GM23338 (cell line): ENCODE measurements around the gene GLS. TPM values are rescaled to one million over a fixed set of nuclear protein-coding genes. Genes with fewer than 3 reads are reported as not detected.
A peak's percentile ranks its signal among the peaks of the same experiment; 100 is the strongest.

Experiments
- ATAC-seq: fragments of 200-7000 bp; cut with Tn5 transposase; 3 replicates; pipeline ENCODE4 v1.9.1; 2020
- DNase-seq: peaks from one replicate; pipeline ENCODE4 v3.0.0-alpha.2; 2015; ENCODE audit warnings: low spot score
- H2AFZ ChIP-seq: fragments of 200-600 bp; sonication (generic); 2 replicates; pipeline ENCODE4 v1.8.0; 2016; ENCODE audit warnings: antibody characterized with exemption, mild to moderate bottlenecking, moderate library complexity
- H3F3A ChIP-seq: fragments of 200-600 bp; sonication (generic); replicated peaks from 2 replicates; pipeline ENCODE4 v1.8.0; 2017; ENCODE audit warnings: antibody characterized with exemption, mixed run types, low read depth
- H3K27ac ChIP-seq: fragments of 200-600 bp; sonication (generic); 2 replicates; pipeline ENCODE4 v1.6.1; 2016; ENCODE audit warnings: low read depth
- H3K27me3 ChIP-seq: fragments of 200-600 bp; sonication (generic); 2 replicates; pipeline ENCODE4 v1.8.0; 2016; ENCODE audit warnings: mild to moderate bottlenecking, mixed run types, moderate library complexity; ENCODE audit not compliant: insufficient read depth
- H3K36me3 ChIP-seq: fragments of 200-600 bp; sonication (generic); 2 replicates; pipeline ENCODE4 v1.8.0; 2016; ENCODE audit warnings: mild to moderate bottlenecking; ENCODE audit not compliant: insufficient read depth
- H3K4me1 ChIP-seq: fragments of 200-600 bp; sonication (generic); 2 replicates; pipeline ENCODE4 v1.8.0; 2016; ENCODE audit warnings: mild to moderate bottlenecking, moderate library complexity; ENCODE audit not compliant: insufficient read depth
- H3K4me2 ChIP-seq: fragments of 200-600 bp; sonication (generic); 2 replicates; pipeline ENCODE4 v1.7.1; 2017; ENCODE audit warnings: mixed run types
- H3K4me3 ChIP-seq: fragments of 200-600 bp; sonication (generic); 2 replicates; pipeline ENCODE4 v1.6.1; 2016; ENCODE audit warnings: mixed run types
- H3K79me2 ChIP-seq: fragments of 200-600 bp; sonication (generic); replicated peaks from 2 replicates; pipeline ENCODE4 v1.8.0; 2017; ENCODE audit warnings: mild to moderate bottlenecking; ENCODE audit not compliant: insufficient read depth
- H3K9me2 ChIP-seq: fragments of 200-600 bp; sonication (generic); 2 replicates; pipeline ENCODE4 v1.8.0; 2017; ENCODE audit not compliant: insufficient read depth
- H4K20me1 ChIP-seq: fragments of 200-600 bp; sonication (generic); replicated peaks from 2 replicates; pipeline ENCODE4 v1.8.0; 2017; ENCODE audit warnings: mild to moderate bottlenecking; ENCODE audit not compliant: insufficient read depth
- H3K27ac Mint-ChIP-seq: 2 replicates; pipeline ENCODE4 v1.8.0; 2020; ENCODE audit warnings: inconsistent platforms, mild to moderate bottlenecking, moderate library complexity, mixed read lengths
- H3K27me3 Mint-ChIP-seq: 3 replicates; pipeline ENCODE4 v1.8.0; 2022; ENCODE audit warnings: low read depth, mild to moderate bottlenecking, moderate library complexity, mixed read lengths, inconsistent platforms; ENCODE audit not compliant: insufficient read depth, poor library complexity
- H3K36me3 Mint-ChIP-seq: 3 replicates; pipeline ENCODE4 v1.8.0; 2021; ENCODE audit warnings: low read depth, mild to moderate bottlenecking, inconsistent platforms, moderate library complexity, mixed read lengths
- H3K4me1 Mint-ChIP-seq: 3 replicates; pipeline ENCODE4 v1.8.0; 2020; ENCODE audit warnings: mild to moderate bottlenecking, inconsistent platforms, mixed read lengths
- H3K4me3 Mint-ChIP-seq: 3 replicates; pipeline ENCODE4 v1.8.0; 2021; ENCODE audit warnings: moderate library complexity, mild to moderate bottlenecking, inconsistent platforms, mixed read lengths
- H3K9me3 Mint-ChIP-seq: 3 replicates; pipeline ENCODE4 v1.8.0; 2020; ENCODE audit warnings: moderate library complexity, mild to moderate bottlenecking, inconsistent platforms, mixed read lengths
- CREB1 ChIP-seq: fragments of 250-450 bp; sonication (Bioruptor Pico); IDR thresholded peaks from 2 replicates; pipeline ENCODE4 v1.5.0; 2020; ENCODE audit warnings: low read depth, mild to moderate bottlenecking, moderate library complexity
- CTCF ChIP-seq, 2 experiments: fragments of 200-600 bp in 1 of 2; sonication (generic) in 1 of 2; conservative IDR thresholded peaks; 2 replicates each; pipeline versions ENCODE4 v1.5.1 to v1.6.1; 2016 to 2017; ENCODE audit warnings: antibody characterized with exemption in 2 of 2, low read depth in 2 of 2, mild to moderate bottlenecking in 2 of 2, moderate library complexity in 1 of 2
- EZH2 ChIP-seq: fragments of 200-600 bp; sonication (generic); IDR thresholded peaks from one replicate; pipeline ENCODE4 v1.8.0; 2017; ENCODE audit warnings: antibody characterized with exemption, mild to moderate bottlenecking, low read depth; ENCODE audit not compliant: unreplicated experiment
- NANOG ChIP-seq: IDR thresholded peaks from 2 replicates; pipeline ENCODE4 v1.6.1; 2016; ENCODE audit warnings: antibody characterized with exemption, borderline replicate concordance
- POLR2AphosphoS5 ChIP-seq: IDR thresholded peaks from 2 replicates; pipeline ENCODE4 v1.6.1; 2016; ENCODE audit warnings: antibody characterized with exemption, low read depth
- REST ChIP-seq: IDR thresholded peaks from one replicate; pipeline ENCODE4 v1.6.1; 2018; ENCODE audit warnings: antibody characterized with exemption; ENCODE audit not compliant: unreplicated experiment
- STAT1 ChIP-seq: IDR thresholded peaks from one replicate; pipeline ENCODE4 v1.6.1; 2016; ENCODE audit warnings: antibody characterized with exemption; ENCODE audit not compliant: unreplicated experiment
- ZNF114 ChIP-seq: fragments of 250-450 bp; sonication (Bioruptor Pico); IDR thresholded peaks from 2 replicates; pipeline ENCODE4 v1.5.0; 2020; ENCODE audit warnings: mild to moderate bottlenecking, moderate library complexity
- ZNF331 ChIP-seq: fragments of 250-450 bp; sonication (Bioruptor Pico); IDR thresholded peaks from 2 replicates; pipeline ENCODE4 v1.5.0; 2020; ENCODE audit warnings: low read depth, mild to moderate bottlenecking, moderate library complexity
- polyA plus RNA-seq: library from polyadenylated mRNA; unstranded; fragments of >200 nt; fragmentation: Nextera tagmentation; extraction: Ambion mirVana; gene quantifications from 2 replicates; pipeline ENCODE4 v1.2.1, GENCODE V29; 2016
- total RNA-seq: library from RNA; depleted of rRNA; stranded (reverse); fragments of >200 nt; shearing (Covaris generic); gene quantifications from 2 replicates; pipeline ENCODE4 v1.2.3, GENCODE V29; 2014

The GLS gene
- total and polyA plus RNA-seq, 2 experiments from 2014 or later: 38.1 to 172 TPM

- TF ChIP-seq NANOG (no peak), CREB1 (CRISPR knock-in tag) (no peak), ZNF331 (CRISPR knock-in tag) (no peak), ZNF114 (CRISPR knock-in tag) (no peak)
- Histone ChIP-seq H3K9me2 (no peaks in the 10 kb centered on the region), H2AFZ (no peak overlapping the region), H3K36me3 (no peaks in the 10 kb centered on the region), H3K4me3 (no peak overlapping the region), H3K27me3 (no peaks in the 10 kb centered on the region), H3K27ac (no peak overlapping the region), H3K79me2 (no peaks in the 10 kb centered on the region), H4K20me1 (no peaks in the 10 kb centered on the region), H3K4me1 (peaks cover 34% of the 10 kb centered on the region), H3F3A (peaks cover 6% of the 10 kb centered on the region; the same call in 1 of the 2 replicates), H3K4me2 (peak overlapping the region; percentile 56; the same call in 1 of the 2 replicates)
- peaks cover 54% of the 10 kb centered on the region for H3K4me1 Mint-ChIP-seq
- H3K36me3 Mint-ChIP-seq: peaks cover 12% of the 10 kb centered on the region; the same call in 1 of the 3 replicates
- ATAC-seq: no peak
- H3K27me3 Mint-ChIP-seq: peaks cover 6% of the 10 kb centered on the region
- no peak overlapping the region for H3K4me3 Mint-ChIP-seq
- peaks cover 9% of the 10 kb centered on the region; the same call in 2 of the 3 replicates for H3K9me3 Mint-ChIP-seq
- no peak overlapping the region for H3K27ac Mint-ChIP-seq
- DNase-seq: no peak
Observed at GRCh38 chr2:190858817-190859216, 21.8 kb upstream of the GLS start.

GRCh38 chr2:190859347-190860297, 21.0 kb upstream of the GLS start:
- peaks cover 6% of the 10 kb centered on the region; the same call in 1 of the 2 replicates for H3F3A ChIP-seq
- Mint-ChIP-seq H3K9me3 (peaks cover 9% of the 10 kb centered on the region; the same call in 2 of the 3 replicates), H3K4me1 (peaks cover 54% of the 10 kb centered on the region), H3K27me3 (peaks cover 6% of the 10 kb centered on the region), H3K4me3 (peak overlapping the region; percentile 13; the same call in 2 of the 3 replicates), H3K27ac (peak overlapping the region; percentile 77), H3K36me3 (peaks cover 12% of the 10 kb centered on the region; the same call in 1 of the 3 replicates)
- ATAC-seq: peak; percentile 25; the same call in 2 of the 3 replicates
- no peak for TF ChIP-seq NANOG
- no peak for TF ChIP-seq STAT1
- TF ChIP-seq ZNF114 (CRISPR knock-in tag): no peak
- no peak for TF ChIP-seq POLR2AphosphoS5
- no peaks in the 10 kb centered on the region for H3K27me3 ChIP-seq
- no peaks in the 10 kb centered on the region for H3K36me3 ChIP-seq
- peaks cover 34% of the 10 kb centered on the region for H3K4me1 ChIP-seq
- H3K9me2 ChIP-seq: no peaks in the 10 kb centered on the region
- H3K4me3 ChIP-seq: peak overlapping the region; percentile 20; the same call in 1 of the 2 replicates
- no peaks in the 10 kb centered on the region for H3K79me2 ChIP-seq
- no peaks in the 10 kb centered on the region for H4K20me1 ChIP-seq
- peak overlapping the region; percentile 56 for H3K4me2 ChIP-seq
- peak overlapping the region; percentile 87 for H3K27ac ChIP-seq
- no peak overlapping the region for H2AFZ ChIP-seq
- DNase-seq: peak; percentile 30

GRCh38 chr2:190860985-190861680, 19.5 kb upstream of the GLS start:
- peak overlapping the region; percentile 35 for H3K4me3 Mint-ChIP-seq
- H3K27ac Mint-ChIP-seq: peak overlapping the region; percentile 95
- Histone ChIP-seq H3K4me3 (peak overlapping the region; percentile 20), H3K27me3 (no peaks in the 10 kb centered on the region), H4K20me1 (no peaks in the 10 kb centered on the region), H2AFZ (no peak overlapping the region), H3K4me2 (peak overlapping the region; percentile 56), H3K27ac (peak overlapping the region; percentile 87), H3K4me1 (peaks cover 34% of the 10 kb centered on the region), H3K79me2 (no peaks in the 10 kb centered on the region), H3F3A (peaks cover 6% of the 10 kb centered on the region; the same call in 1 of the 2 replicates), H3K9me2 (no peaks in the 10 kb centered on the region), H3K36me3 (no peaks in the 10 kb centered on the region)
- ATAC-seq: peak; percentile 78
- DNase-seq: peak; percentile 86
- H3K4me1 Mint-ChIP-seq: peaks cover 54% of the 10 kb centered on the region
- H3K9me3 Mint-ChIP-seq: peaks cover 9% of the 10 kb centered on the region; the same call in 2 of the 3 replicates
- H3K27me3 Mint-ChIP-seq: peaks cover 6% of the 10 kb centered on the region
- peaks cover 12% of the 10 kb centered on the region; the same call in 1 of the 3 replicates for H3K36me3 Mint-ChIP-seq
- TF ChIP-seq REST: no peak
- no peak for TF ChIP-seq CTCF (conservative IDR thresholded peaks at IDR 0.05; ENCODE audit: low read depth in 2 of 2)
- TF ChIP-seq CREB1 (CRISPR knock-in tag): no peak
- TF ChIP-seq POLR2AphosphoS5: no peak
- TF ChIP-seq EZH2: no peak
